SH-SY5Y (cell line): ENCODE measurements around the gene CA5A.

Experiments
- GATA2 ChIP-seq: IDR thresholded peaks from 2 replicates; pipeline ENCODE4 v1.6.1; 2011; ENCODE audit warnings: mild to moderate bottlenecking, low read depth, low read length
- GATA3 ChIP-seq: IDR thresholded peaks from 2 replicates; pipeline ENCODE4 v1.6.1; 2011; ENCODE audit warnings: low read depth, mild to moderate bottlenecking, low read length, moderate library complexity

GRCh38 chr16:87918866-87919680, 17.3 kb downstream of the CA5A start:
- TF ChIP-seq GATA2 (no peak), GATA3 (no peak)
